PC-9 (cell line): ENCODE measurements around the gene OR11A1. TPM values are rescaled to one million over a fixed set of nuclear protein-coding genes. Genes with fewer than 3 reads are reported as not detected.

Source experiments
- BruUV-seq: library from RNA; stranded (reverse); fragments of 400-500 nt; replicated peaks from 2 replicates; lab custom pipeline; 2021; lab: Mats Ljungman, UMichigan
- CTCF ChIA-PET: fragments of 300-600 bp; sonication (Branson Sonifier 250); formaldehyde crosslinking; loops from one replicate; lab custom pipeline; 2022; ENCODE audit warnings: antibody characterized with exemption; lab: Charles Lee
- POLR2A ChIA-PET: fragments of 300-600 bp; sonication (Branson Sonifier 250); formaldehyde crosslinking; loops from one replicate; lab custom pipeline; 2022; ENCODE audit warnings: antibody characterized with exemption; ENCODE audit not compliant: unreplicated experiment; lab: Charles Lee
- DNase-seq, 2 experiments: peaks; one replicate each; pipeline versions ENCODE4 v3.0.0 to v3.0.0-alpha.2; 2015 to 2022; ENCODE audit warnings: mixed read lengths in 1 of 2
- H2AFZ ChIP-seq: fragments of 200-600 bp; sonication (generic); 2 replicates; pipeline ENCODE4 v1.8.1; 2017; ENCODE audit warnings: antibody characterized with exemption
- H3F3A ChIP-seq: fragments of 200-600 bp; sonication (generic); 2 replicates; pipeline ENCODE4 v1.8.1; 2017; ENCODE audit warnings: antibody characterized with exemption, mild to moderate bottlenecking, low read depth; ENCODE audit not compliant: insufficient read depth
- H3K27ac ChIP-seq: fragments of 200-600 bp; sonication (generic); 2 replicates; pipeline ENCODE4 v1.6.1; 2016; ENCODE audit warnings: mixed run types
- H3K27me3 ChIP-seq: fragments of 200-600 bp; sonication (generic); 2 replicates; pipeline ENCODE4 v1.6.1; 2016; ENCODE audit warnings: low read depth, mixed run types; ENCODE audit not compliant: insufficient read depth
- H3K36me3 ChIP-seq: fragments of 200-600 bp; sonication (generic); 2 replicates; pipeline ENCODE4 v1.6.1; 2016; ENCODE audit warnings: low read depth, mixed run types
- H3K4me1 ChIP-seq: fragments of 200-600 bp; sonication (generic); replicated peaks from 2 replicates; pipeline ENCODE4 v1.6.1; 2016; ENCODE audit warnings: mixed run types; ENCODE audit not compliant: insufficient read depth
- H3K4me2 ChIP-seq: fragments of 200-600 bp; sonication (generic); 2 replicates; pipeline ENCODE4 v1.6.1; 2017; ENCODE audit warnings: mixed run types
- H3K4me3 ChIP-seq: fragments of 200-600 bp; sonication (generic); 2 replicates; pipeline ENCODE4 v1.6.1; 2016; ENCODE audit warnings: mixed run types
- H3K79me2 ChIP-seq: fragments of 200-600 bp; sonication (generic); 2 replicates; pipeline ENCODE4 v1.6.1; 2017; ENCODE audit warnings: low read depth, mixed run types
- H3K9me2 ChIP-seq: fragments of 200-600 bp; sonication (generic); 2 replicates; pipeline ENCODE4 v1.8.1; 2017; ENCODE audit warnings: mild to moderate bottlenecking; ENCODE audit not compliant: insufficient read depth
- H3K9me3 ChIP-seq: fragments of 200-600 bp; sonication (generic); 2 replicates; pipeline ENCODE4 v1.8.1; 2016; ENCODE audit warnings: low read depth; ENCODE audit not compliant: insufficient read depth
- H4K20me1 ChIP-seq: fragments of 200-600 bp; sonication (generic); 2 replicates; pipeline ENCODE4 v1.8.1; 2017; ENCODE audit not compliant: insufficient read depth
- CTCF ChIP-seq: fragments of 200-600 bp; sonication (generic); conservative IDR thresholded peaks from 2 replicates; pipeline ENCODE4 v1.6.1; 2017; ENCODE audit warnings: mixed run types, antibody characterized with exemption, mild to moderate bottlenecking, moderate library complexity
- EZH2 ChIP-seq: fragments of 200-600 bp; sonication (generic); IDR thresholded peaks from 2 replicates; pipeline ENCODE4 v1.8.0; 2017; ENCODE audit warnings: antibody characterized with exemption, low read depth
- intact Hi-C: fragments of 100-400 bp; cut with micrococcal nuclease; formaldehyde crosslinking; loops from one replicate; pipeline ENCODE4 v1.10.0; 2022; ENCODE audit not compliant: unreplicated experiment
- total RNA-seq: library from RNA; stranded (reverse); gene quantifications from 2 replicates; pipeline ENCODE4 v1.2.3, GENCODE V29; 2021

OR11A1 gene
- total RNA-seq, 1 experiment from 2014 or later = not detected

GRCh38 chr6:29426654-29427053 is 30.2 kb downstream of the OR11A1 start:
- H3K27me3 ChIP-seq = peaks cover 17% of the 10 kb centered on the region; the same call in 1 of the 2 replicates
- no peaks in the 10 kb centered on the region for H3K9me3 ChIP-seq
- POLR2A ChIA-PET = no interaction called here
- no TSS peak for BruUV-seq
- no peaks in the 10 kb centered on the region for H3F3A ChIP-seq
- no peak overlapping the region for H3K27ac ChIP-seq
- H3K4me3 ChIP-seq = no peak overlapping the region
- no peaks in the 10 kb centered on the region for H3K79me2 ChIP-seq
- H4K20me1 ChIP-seq = no peaks in the 10 kb centered on the region
- no peak overlapping the region for H2AFZ ChIP-seq
- DNase-seq = no peak
- no peak for TF ChIP-seq EZH2
- TF ChIP-seq CTCF = no peak
- intact Hi-C loops = no loop called here
- H3K4me1 ChIP-seq = no peaks in the 10 kb centered on the region
- no peak overlapping the region for H3K4me2 ChIP-seq
- CTCF ChIA-PET = no interaction called here
- no peaks in the 10 kb centered on the region for H3K36me3 ChIP-seq
- H3K9me2 ChIP-seq = no peaks in the 10 kb centered on the region

- no peak for DNase-seq
- intact Hi-C loops = no loop called here
- POLR2A ChIA-PET = no interaction called here
- Histone ChIP-seq H3K4me1 (no peaks in the 10 kb centered on the region), H3K4me3 (no peak overlapping the region), H3F3A (no peaks in the 10 kb centered on the region), H3K79me2 (no peaks in the 10 kb centered on the region), H3K9me2 (peaks cover 4% of the 10 kb centered on the region; the same call in 1 of the 2 replicates), H2AFZ (no peak overlapping the region), H3K27ac (no peak overlapping the region), H3K27me3 (peaks cover 17% of the 10 kb centered on the region; the same call in 1 of the 2 replicates), H3K9me3 (no peaks in the 10 kb centered on the region), H3K36me3 (no peaks in the 10 kb centered on the region), H3K4me2 (no peak overlapping the region), H4K20me1 (0 out of 2 replicates have a peak, but pooled peaks cover under 1% of the 10 kb centered on the region)
- no peak for TF ChIP-seq CTCF
- TF ChIP-seq EZH2 = no peak
- no TSS peak for BruUV-seq
- CTCF ChIA-PET = no interaction called here
Observed at GRCh38 chr6:29425075-29425474, 31.8 kb downstream of the OR11A1 start.

GRCh38 chr6:29424575-29424974 is 32.3 kb downstream of the OR11A1 start:
- ChIA-PET POLR2A (no interaction called here), CTCF (no interaction called here)
- Histone ChIP-seq H3K9me3 (no peaks in the 10 kb centered on the region), H3K4me3 (no peak overlapping the region), H3K27me3 (peaks cover 17% of the 10 kb centered on the region; the same call in 1 of the 2 replicates), H2AFZ (no peak overlapping the region), H3K27ac (no peak overlapping the region), H3K79me2 (no peaks in the 10 kb centered on the region), H3K9me2 (peaks cover 4% of the 10 kb centered on the region; the same call in 1 of the 2 replicates), H3K4me1 (no peaks in the 10 kb centered on the region), H3K4me2 (no peak overlapping the region), H3F3A (no peaks in the 10 kb centered on the region), H4K20me1 (0 out of 2 replicates have a peak, but pooled peaks cover 2% of the 10 kb centered on the region), H3K36me3 (no peaks in the 10 kb centered on the region)
- TF ChIP-seq EZH2 (no peak), CTCF (no peak)
- no TSS peak for BruUV-seq
- intact Hi-C loops = no loop called here
- DNase-seq = no peak
